ENCODE measurements around the gene ARHGDIA. TPM values are rescaled to one million over a fixed set of nuclear protein-coding genes. Genes with fewer than 3 reads are reported as not detected.

ARHGDIA gene
- total RNA-seq, 2 experiments from 2014 or later: 265 to 715 TPM

DNA sequence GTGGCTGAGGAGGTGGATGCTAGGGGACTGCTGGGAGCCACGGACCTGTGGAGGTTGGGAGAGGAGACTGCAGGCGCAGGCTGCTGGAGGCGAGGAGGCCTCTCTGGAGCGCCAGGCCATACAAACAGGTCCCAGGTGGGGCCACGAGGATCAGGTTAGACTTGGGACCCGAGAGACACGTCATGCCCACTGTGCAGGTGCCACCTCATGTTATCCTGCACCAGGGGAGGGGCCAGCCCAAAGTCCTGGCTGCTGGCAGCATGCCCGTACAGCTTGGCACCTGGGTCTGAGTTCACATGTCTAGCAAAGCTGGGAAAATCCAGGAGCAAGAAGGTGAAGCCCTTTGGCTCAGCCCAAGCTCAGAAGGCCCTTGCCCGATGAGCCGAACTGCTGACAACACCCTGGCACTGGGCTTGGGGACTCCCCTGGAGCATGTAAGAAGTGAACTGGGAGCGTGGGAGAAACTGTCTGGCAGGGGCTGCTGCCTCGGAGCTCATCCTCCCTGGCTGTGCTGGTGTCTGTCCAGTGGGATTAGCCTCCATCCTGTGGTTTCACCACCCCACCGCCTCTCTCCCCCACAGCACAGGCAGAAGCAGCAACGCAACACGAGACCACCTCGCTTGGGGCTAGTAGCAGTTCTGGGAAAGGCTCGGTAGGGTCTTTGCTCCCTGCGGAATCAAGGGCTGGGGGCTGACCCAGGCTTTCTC, 5.3 kb downstream of the ARHGDIA start:
- Histone ChIP-seq H3K4me1 (ENCODE audit: insufficient read depth, low read length, poor library complexity, severe bottlenecking) (peaks cover 66% of the 10 kb centered on the region), H3K9me2 (ENCODE audit: insufficient read depth, low read length) (no peaks in the 10 kb centered on the region), H3K27ac (ENCODE audit: low read depth, low read length, poor library complexity, severe bottlenecking) (no peak overlapping the region), H3K4me3 (ENCODE audit: low read depth, low read length, poor library complexity, severe bottlenecking) (no peak overlapping the region), H3K9me3 (ENCODE audit: low read length) (no peaks in the 10 kb centered on the region), H3K36me3 (ENCODE audit: insufficient read depth, low read length) (peaks cover 83% of the 10 kb centered on the region), H4K20me1 (ENCODE audit: insufficient read depth, low read length) (peaks cover 5% of the 10 kb centered on the region; the same call in 1 of the 2 replicates), H3K4me2 (ENCODE audit: low read length) (no peak overlapping the region), H3K79me2 (ENCODE audit: insufficient read depth, low read depth, low read length) (peaks cover 47% of the 10 kb centered on the region), H2AFZ (ENCODE audit: low read length) (no peak overlapping the region)
- TF ChIP-seq EZH2phosphoT487 (IDR thresholded peaks at IDR 0.05; ENCODE audit: borderline replicate concordance, low read depth, low read length): no peak
- TF ChIP-seq, protein P1, sequence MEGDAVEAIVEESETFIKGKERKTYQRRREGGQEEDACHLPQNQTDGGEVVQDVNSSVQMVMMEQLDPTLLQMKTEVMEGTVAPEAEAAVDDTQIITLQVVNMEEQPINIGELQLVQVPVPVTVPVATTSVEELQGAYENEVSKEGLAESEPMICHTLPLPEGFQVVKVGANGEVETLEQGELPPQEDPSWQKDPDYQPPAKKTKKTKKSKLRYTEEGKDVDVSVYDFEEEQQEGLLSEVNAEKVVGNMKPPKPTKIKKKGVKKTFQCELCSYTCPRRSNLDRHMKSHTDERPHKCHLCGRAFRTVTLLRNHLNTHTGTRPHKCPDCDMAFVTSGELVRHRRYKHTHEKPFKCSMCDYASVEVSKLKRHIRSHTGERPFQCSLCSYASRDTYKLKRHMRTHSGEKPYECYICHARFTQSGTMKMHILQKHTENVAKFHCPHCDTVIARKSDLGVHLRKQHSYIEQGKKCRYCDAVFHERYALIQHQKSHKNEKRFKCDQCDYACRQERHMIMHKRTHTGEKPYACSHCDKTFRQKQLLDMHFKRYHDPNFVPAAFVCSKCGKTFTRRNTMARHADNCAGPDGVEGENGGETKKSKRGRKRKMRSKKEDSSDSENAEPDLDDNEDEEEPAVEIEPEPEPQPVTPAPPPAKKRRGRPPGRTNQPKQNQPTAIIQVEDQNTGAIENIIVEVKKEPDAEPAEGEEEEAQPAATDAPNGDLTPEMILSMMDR (conservative IDR thresholded peaks at IDR 0.05; ENCODE audit: low read length): no peak
- no TSS peak for BruUV-seq (replicated peaks)
- DNase-seq (ENCODE audit: low spot score): no peak
- POLR2A ChIA-PET: no interaction called here
- intact Hi-C loops (cut with micrococcal nuclease; ENCODE audit: unreplicated experiment): no loop called here
- CTCF ChIA-PET (ENCODE audit: unreplicated experiment): no interaction called here

DNA sequence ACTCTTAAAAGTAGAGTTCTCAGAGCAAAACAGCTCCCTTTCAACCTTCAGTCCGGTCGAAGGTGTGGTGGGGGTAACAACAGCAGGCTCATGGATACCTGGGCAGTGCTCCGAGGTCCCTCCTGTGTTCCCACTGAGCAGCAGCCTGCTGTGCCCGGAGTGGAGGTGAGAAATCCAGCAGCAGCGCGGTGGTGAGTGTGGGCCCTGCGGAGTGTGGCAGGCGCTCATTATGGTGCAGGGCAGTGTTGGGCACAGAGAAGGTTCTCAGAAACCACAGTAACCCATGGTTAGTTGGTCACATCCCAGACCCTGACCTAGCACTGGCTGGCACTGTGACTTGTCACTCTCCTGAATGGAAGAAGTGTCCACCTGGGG, 5.8 kb downstream of the ARHGDIA start:
- no peak overlapping the region for H3K27ac ChIP-seq (ENCODE audit: low read depth, low read length, poor library complexity, severe bottlenecking)
- H4K20me1 ChIP-seq (ENCODE audit: insufficient read depth, low read length): peaks cover 5% of the 10 kb centered on the region; the same call in 1 of the 2 replicates
- no TSS peak for BruUV-seq (replicated peaks)
- TF ChIP-seq, protein P1 (conservative IDR thresholded peaks at IDR 0.05; ENCODE audit: low read length): no peak
- DNase-seq (ENCODE audit: low spot score): no peak
- H2AFZ ChIP-seq (ENCODE audit: low read length): no peak overlapping the region
- H3K36me3 ChIP-seq (ENCODE audit: insufficient read depth, low read length): peaks cover 79% of the 10 kb centered on the region
- ChIA-PET CTCF (ENCODE audit: unreplicated experiment) (no interaction called here), POLR2A (no interaction called here)
- no peak overlapping the region for H3K4me3 ChIP-seq (ENCODE audit: low read depth, low read length, poor library complexity, severe bottlenecking)
- no peak overlapping the region for H3K4me2 ChIP-seq (ENCODE audit: low read length)
- intact Hi-C loops (cut with micrococcal nuclease; ENCODE audit: unreplicated experiment): no loop called here
- H3K4me1 ChIP-seq (ENCODE audit: insufficient read depth, low read length, poor library complexity, severe bottlenecking): peaks cover 66% of the 10 kb centered on the region
- no peaks in the 10 kb centered on the region for H3K9me3 ChIP-seq (ENCODE audit: low read length)
- H3K79me2 ChIP-seq (ENCODE audit: insufficient read depth, low read depth, low read length): peaks cover 43% of the 10 kb centered on the region
- H3K9me2 ChIP-seq (ENCODE audit: insufficient read depth, low read length): no peaks in the 10 kb centered on the region
